ENCODE measurements around the gene IKZF5.

DNA sequence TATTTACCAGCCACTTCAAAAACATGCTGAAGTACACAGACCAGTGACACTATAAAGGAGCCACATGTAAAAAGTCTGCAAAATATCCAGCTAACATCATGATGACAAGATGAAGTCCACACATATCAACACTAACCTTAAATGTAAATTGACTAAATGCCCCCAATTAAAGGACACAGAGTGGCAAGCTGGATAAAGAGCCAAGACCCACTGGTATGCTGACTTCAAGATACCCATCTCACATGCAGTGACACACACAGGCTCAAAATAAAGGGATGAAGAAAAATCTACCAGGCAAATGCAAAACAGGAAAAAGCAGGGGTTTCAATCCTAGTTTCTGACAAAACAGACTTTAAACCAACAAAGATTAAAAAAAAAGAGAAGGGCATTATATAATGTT, 41.7 kb downstream of the IKZF5 start:
- TF ChIP-seq POLR3A (IDR thresholded peaks at IDR 0.05; ENCODE audit: borderline replicate concordance, extremely low read depth, insufficient read depth, insufficient read length) = no peak
- no peak for TF ChIP-seq ZNF830 (CRISPR knock-in tag; IDR thresholded peaks at IDR 0.05)
- TF ChIP-seq ZBED1 (IDR thresholded peaks at IDR 0.05) = no peak
- TF ChIP-seq CEBPB (tag; IDR thresholded peaks at IDR 0.05) = no peak
- no peak for TF ChIP-seq JUN (IDR thresholded peaks at IDR 0.05; ENCODE audit: borderline replicate concordance, low read depth, low read length)
- no peak for TF ChIP-seq JUN (CRISPR knock-in tag; IDR thresholded peaks at IDR 0.05; ENCODE audit: borderline replicate concordance)
- TF ChIP-seq KDM1A (IDR thresholded peaks at IDR 0.05) = no peak
- TF ChIP-seq, protein P1, sequence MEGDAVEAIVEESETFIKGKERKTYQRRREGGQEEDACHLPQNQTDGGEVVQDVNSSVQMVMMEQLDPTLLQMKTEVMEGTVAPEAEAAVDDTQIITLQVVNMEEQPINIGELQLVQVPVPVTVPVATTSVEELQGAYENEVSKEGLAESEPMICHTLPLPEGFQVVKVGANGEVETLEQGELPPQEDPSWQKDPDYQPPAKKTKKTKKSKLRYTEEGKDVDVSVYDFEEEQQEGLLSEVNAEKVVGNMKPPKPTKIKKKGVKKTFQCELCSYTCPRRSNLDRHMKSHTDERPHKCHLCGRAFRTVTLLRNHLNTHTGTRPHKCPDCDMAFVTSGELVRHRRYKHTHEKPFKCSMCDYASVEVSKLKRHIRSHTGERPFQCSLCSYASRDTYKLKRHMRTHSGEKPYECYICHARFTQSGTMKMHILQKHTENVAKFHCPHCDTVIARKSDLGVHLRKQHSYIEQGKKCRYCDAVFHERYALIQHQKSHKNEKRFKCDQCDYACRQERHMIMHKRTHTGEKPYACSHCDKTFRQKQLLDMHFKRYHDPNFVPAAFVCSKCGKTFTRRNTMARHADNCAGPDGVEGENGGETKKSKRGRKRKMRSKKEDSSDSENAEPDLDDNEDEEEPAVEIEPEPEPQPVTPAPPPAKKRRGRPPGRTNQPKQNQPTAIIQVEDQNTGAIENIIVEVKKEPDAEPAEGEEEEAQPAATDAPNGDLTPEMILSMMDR (IDR thresholded peaks at IDR 0.05 in 2 of 3, conservative IDR thresholded peaks at IDR 0.05 in 1 of 3; ENCODE audit: insufficient read depth in 2 of 3, low read depth in 1 of 3, low read length in 3 of 3) = no peak
- TF ChIP-seq POLR2A (conservative IDR thresholded peaks at IDR 0.05) = no peak
- no peak for TF ChIP-seq POLR2AphosphoS5 (IDR thresholded peaks at IDR 0.05; ENCODE audit: control insufficient read depth, insufficient read depth, low read depth, low read length)

Measured in K562 (cell line).